ENCODE measurements around the gene TDRD3. TPM values are rescaled to one million over a fixed set of nuclear protein-coding genes. Genes with fewer than 3 reads are reported as not detected.

Gene TDRD3
- total RNA-seq = 15.6 and 17.4 TPM in 2 replicates

GRCh38 chr13:60396783-60397703 lies at the start of gene TDRD3:
TSS of gene TDRD3 (plus strand) at chr13:60397220. CDS start at chr13:60397365, 145 bp downstream.

Other genes with a start within 250 kb of the TDRD3 start
- 0.68 and 0.71 TPM in 2 replicates for gene DIAPH3, start 233.3 kb upstream of the TDRD3 start, total RNA-seq

Data from nasal cavity respiratory epithelium epithelial cell of viscerocranial mucosa (primary cell).